Heart left ventricle (tissue), 13 donors: Measurements from ENCODE around the gene FAM180A.

Experiments used
- CTCF ChIP-seq, 12 donors: fragments of 200-600 bp; sonication (generic) in 4 of 12; IDR thresholded peaks; one replicate each; pipeline versions ENCODE4 v1.5.0 to v1.8.0; 2018 to 2022; ENCODE audit warnings: antibody characterized with exemption in 12 of 12, mild to moderate bottlenecking in 5 of 12
- POLR2A ChIP-seq, 2 donors: fragments of 450-650 bp; IDR thresholded peaks; one replicate each; pipeline ENCODE4 v1.6.1; 2017; ENCODE audit warnings: antibody characterized with exemption in 2 of 2, mild to moderate bottlenecking in 2 of 2, moderate library complexity in 2 of 2
- donor health status: ischemic (EF 13 %, LVEDD 7.1; RV severe dilation, severe dysfunction).
- donor health status: DM: no; HTN: yes; CAD: no.
- donor health status: DM: no; HTN: no; CAD: no.
- donor health status: ischemic (EF 25% LVEDD 6.9; RV normal size, moderate dysfunction).
- donor health status: ischemic (EF 25% LVEDD 5.7; RV mildly dilated, moderate dysfunction).
- donor health status: ischemic (EF 35%, LVEDD 5.7; RV mildly dilated, moderate dysfunction).
- donor health status: nonischemic (EF 11% LVEDD 7.7; RV severe dilation, severe dysfunction).
- donor health status: DM: yes; HTN: yes; CAD: no.
- donor health status: PGD.
- donor health status: ischemic (EF 29% LVEDD 5.4; RV normal size, mild dysfunction).
- donor health status: nonischemic (EF 23%, LVEDD 6.1; RV moderate dilation, normal function).

GRCh38 chr7:135733603-135734342 lies 14.8 kb downstream of the FAM180A start:
- TF ChIP-seq CTCF (IDR thresholded peaks at IDR 0.05): no peak
- TF ChIP-seq POLR2A (IDR thresholded peaks at IDR 0.05): no peak
